ENCODE measurements around the gene GGTLC2.
"Not testable (repeated sequence)": the region's sequence is repeated elsewhere in the genome, so short reads cannot be mapped to it uniquely, and the experiment has no call there.

The GGTLC2 gene

DNA sequence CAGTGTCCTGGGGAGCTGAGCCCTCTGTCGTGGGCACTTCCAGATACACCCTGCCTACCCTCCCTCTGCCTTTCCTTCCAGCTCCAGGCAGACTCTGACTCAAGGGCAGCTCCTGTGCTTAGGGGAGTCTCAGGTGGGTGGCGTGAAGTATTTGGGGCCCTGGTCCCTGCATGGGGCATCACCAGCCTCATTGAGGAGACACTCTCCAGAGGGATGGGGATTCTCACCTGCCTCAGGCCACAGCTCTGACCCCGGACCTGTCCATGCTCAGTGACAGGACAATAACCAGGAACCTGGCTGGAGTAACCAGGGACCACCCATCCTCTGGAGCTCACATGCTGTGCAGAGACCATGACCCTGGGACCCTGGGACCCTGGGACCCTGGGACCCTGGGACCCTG lies 41.2 kb downstream of the GGTLC2 start:
- no peak overlapping the region for H3K4me3 Mint-ChIP-seq
- no peak for ATAC-seq (ENCODE audit: low read depth)
- no peak for DNase-seq (ENCODE audit: low spot score in 2 of 2)
- peaks cover 47% of the 10 kb centered on the region for H3K4me1 Mint-ChIP-seq
- no peaks in the 10 kb centered on the region for H3K36me3 Mint-ChIP-seq
- H3K9me3 Mint-ChIP-seq, result no peaks in the 10 kb centered on the region
- H3K27me3 Mint-ChIP-seq, result no peaks in the 10 kb centered on the region
- H3K27ac Mint-ChIP-seq, result no peak overlapping the region

DNA sequence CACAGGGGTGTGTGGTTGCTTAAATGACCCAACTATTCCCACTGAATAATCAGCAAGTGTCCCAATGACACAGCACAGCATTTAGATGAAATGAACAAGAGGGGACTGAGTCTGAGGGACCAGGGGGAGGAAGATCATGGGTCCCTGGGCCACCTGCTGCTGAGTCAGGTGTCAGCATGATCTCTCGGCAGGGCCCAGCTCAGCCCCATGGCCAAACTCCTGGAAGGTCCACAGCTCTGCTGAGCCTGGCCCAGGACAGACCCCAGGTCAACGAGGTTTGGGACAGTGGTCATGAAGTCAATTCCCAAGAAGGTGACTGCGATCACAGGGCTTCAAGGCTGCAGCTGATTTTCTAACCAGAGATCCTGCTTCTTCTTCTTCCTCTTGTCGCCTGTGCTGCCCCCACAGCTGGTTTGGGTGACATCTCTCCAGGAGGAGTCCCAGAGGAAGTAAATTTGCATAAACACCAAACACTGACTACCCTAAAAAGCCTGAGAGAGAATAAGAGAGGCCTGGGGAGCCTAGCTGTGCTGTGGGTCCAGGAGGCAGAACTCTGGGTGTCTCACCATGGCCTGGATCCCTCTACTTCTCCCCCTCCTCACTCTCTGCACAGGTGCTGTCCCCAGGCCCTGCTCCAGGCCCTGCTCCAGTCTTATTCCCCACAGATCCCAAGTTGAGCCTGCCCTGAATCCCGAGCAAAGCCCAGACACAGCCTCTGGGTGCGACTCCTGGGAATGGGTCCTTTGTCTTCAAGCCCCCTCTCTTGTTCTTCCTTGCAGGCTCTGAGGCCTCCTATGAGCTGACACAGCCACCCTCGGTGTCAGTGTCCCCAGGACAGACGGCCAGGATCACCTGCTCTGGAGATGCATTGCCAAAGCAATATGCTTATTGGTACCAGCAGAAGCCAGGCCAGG lies 42.0 kb downstream of the GGTLC2 start:
- not testable (repeated sequence) for H3K27me3 Mint-ChIP-seq
- peak overlapping the region; percentile 43 for H3K27ac Mint-ChIP-seq

DNA sequence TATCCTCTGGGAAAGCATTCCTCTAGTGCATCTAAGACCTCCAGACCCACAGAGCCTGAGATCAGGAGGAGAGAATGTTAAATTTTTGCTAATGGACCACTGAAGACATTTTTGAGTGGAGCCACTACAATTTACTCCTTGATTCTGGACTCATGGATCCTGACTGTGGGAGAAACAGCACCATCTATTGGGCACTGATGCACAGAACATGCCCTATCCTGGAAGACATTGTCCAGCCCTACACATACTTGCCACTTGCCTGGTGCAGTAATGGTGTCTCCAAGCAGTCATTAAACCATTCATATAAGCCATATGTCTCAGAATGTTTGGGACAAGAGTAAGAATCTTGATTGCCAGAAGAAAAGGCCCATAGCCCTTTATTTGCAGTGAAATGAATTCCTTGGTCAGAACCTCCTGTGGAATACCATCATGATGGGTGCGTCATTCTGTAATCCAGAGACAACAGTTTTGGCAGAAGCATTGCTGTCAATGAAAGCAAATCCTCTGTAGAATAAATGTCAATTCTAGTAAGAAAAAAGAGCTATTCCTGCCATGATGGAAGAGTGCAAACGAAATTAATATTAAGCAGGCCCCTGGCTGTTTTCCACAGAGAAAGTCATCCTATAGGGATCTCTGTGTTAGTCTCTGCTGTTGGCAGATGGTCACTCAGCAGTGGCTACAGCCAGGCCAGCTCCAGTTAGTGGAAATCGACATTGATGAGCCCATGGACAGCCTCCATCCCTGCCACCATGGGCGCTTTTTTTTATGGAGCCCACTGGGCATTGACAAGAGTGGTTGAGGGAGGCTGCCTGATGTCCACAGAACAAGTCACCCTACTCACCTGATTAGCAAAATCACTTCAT lies 43.5 kb downstream of the GGTLC2 start:
- DNase-seq (ENCODE audit: low spot score in 2 of 2) (no peak), ATAC-seq (ENCODE audit: low read depth) (no peak)
- no peaks in the 10 kb centered on the region for H3K9me3 Mint-ChIP-seq
- H3K4me3 Mint-ChIP-seq, result no peak overlapping the region
- H3K36me3 Mint-ChIP-seq, result no peaks in the 10 kb centered on the region
- no peak overlapping the region for H3K27ac Mint-ChIP-seq
- peaks cover 40% of the 10 kb centered on the region for H3K4me1 Mint-ChIP-seq
- no peaks in the 10 kb centered on the region for H3K27me3 Mint-ChIP-seq

More for the DNA sequence above, 42.0 kb downstream of the GGTLC2 start:
- not testable (repeated sequence) for H3K9me3 Mint-ChIP-seq, H3K36me3 Mint-ChIP-seq
- DNase-seq (ENCODE audit: low spot score in 2 of 2) (peak in 1 of 2 donors; percentile 40), ATAC-seq (ENCODE audit: low read depth) (peak; percentile 86)
- Mint-ChIP-seq H3K4me1 (peaks cover 45% of the 10 kb centered on the region), H3K4me3 (peak overlapping the region; percentile 72)

DNA sequence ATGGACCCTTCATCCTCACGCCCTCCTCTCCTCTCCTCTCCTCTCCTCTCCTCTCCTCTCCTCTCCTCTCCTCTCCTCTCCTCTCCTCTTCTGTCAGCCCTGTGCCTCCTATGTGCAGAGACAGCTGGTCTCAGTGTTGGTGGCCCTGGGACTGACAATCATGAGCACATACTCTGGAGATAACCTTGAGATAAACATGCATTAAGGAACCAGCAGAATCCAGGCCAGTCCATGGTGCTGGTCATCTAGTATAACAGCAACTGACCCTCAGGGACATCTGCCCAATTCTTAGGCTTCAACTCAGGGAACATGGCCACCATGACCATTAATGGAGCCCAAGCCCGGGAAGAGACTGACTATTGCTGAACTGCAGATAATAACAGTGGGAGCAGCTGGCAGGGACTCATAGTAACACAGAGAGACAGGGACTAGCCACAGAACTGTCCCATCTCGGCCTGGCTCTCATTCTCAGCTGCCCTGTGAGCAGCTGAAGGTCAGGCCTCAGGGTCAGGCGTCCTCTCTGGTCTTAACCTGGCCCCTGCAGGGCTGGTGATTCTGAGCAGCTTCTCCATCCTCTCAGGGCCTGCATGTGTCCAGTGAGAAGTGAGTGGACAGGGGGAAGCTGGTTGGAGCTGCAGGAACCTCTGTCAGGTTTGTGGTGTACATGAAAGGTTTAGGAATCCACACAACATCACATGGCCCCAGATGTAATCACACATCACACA lies 45.4 kb downstream of the GGTLC2 start:
- Mint-ChIP-seq H3K36me3 (no peaks in the 10 kb centered on the region), H3K4me3 (no peak overlapping the region)

DNA sequence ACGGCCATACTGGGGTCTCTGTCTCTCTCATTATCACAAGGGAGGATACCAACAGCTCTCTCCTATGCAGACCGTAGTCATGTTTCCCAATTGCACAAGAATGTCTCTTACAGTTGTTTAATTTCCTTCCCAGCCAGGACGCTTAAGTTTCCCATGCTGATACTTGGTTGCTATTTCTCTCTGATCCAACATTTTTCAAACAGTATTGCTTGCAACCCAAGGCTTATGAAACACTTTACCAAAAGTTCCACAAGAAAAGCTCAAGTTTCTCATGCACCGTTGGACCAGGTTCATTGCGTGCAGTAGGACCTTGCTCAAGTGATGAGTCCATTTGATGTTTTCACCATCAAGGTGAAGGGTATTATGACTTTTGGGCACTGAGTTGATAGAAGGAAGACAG lies 46.6 kb downstream of the GGTLC2 start:
- DNase-seq (ENCODE audit: low spot score in 2 of 2), result no peak
- Mint-ChIP-seq H3K36me3 (no peaks in the 10 kb centered on the region), H3K27ac (no peak overlapping the region), H3K9me3 (no peaks in the 10 kb centered on the region), H3K27me3 (no peaks in the 10 kb centered on the region), H3K4me3 (no peak overlapping the region), H3K4me1 (peaks cover 40% of the 10 kb centered on the region)
- ATAC-seq (ENCODE audit: low read depth), result no peak

More for the DNA sequence above, 45.4 kb downstream of the GGTLC2 start:
- Mint-ChIP-seq H3K27me3 (no peaks in the 10 kb centered on the region), H3K9me3 (no peaks in the 10 kb centered on the region), H3K4me1 (peaks cover 46% of the 10 kb centered on the region), H3K27ac (no peak overlapping the region)
- ATAC-seq (ENCODE audit: low read depth), result no peak
- no peak for DNase-seq (ENCODE audit: low spot score in 2 of 2)

DNA sequence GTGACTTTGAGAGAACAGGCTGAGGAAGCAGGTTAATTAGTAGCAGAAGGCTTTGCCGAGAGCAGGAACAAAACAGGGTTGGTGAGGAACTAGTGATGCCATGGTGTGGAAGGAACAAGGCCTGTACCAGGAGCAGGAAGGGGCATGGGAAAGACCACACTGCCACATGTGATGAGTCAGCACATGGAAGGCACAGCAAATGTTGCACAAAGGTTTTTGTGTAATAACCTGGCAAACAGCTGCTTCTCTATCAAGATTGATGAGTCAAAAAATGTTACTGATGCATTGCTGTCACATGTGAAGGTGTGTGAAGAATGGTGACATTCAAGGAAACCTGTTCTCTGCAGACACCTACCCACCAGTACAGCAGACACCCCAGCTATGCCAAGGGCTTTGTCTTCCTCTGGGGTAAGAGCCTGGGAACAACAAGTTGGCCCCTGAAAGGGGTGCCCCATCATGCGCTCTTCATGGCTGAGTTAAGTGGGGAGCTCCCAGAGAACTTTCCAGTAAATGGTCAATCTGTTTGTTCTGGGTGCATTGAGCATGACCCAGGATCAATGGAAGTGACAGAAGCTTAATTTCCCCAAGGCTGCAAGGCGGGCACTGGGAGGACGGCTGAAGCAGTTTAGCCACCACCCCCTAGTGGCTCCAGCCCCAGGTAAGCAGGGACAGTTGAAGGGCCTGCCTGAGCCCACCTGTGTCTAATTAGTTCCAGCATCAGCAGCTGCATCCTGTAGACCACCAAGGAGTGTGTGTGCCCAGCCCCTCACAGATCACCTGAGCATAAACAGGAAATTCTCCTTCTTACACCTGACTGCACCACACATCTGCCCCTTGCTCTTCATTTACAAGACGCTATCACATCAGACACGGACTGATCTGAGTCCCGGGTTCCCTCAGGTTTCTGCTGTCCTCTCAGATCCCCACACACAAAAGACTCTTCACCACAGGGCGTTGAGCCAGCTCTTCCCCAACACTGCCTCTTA lies 47.6 kb downstream of the GGTLC2 start:
- DNase-seq (ENCODE audit: low spot score in 2 of 2) (no peak), ATAC-seq (ENCODE audit: low read depth) (peak; percentile 41)
- H3K4me3 Mint-ChIP-seq, result no peak overlapping the region
- H3K36me3 Mint-ChIP-seq, result no peaks in the 10 kb centered on the region
- H3K9me3 Mint-ChIP-seq, result no peaks in the 10 kb centered on the region
- H3K27me3 Mint-ChIP-seq, result no peaks in the 10 kb centered on the region
- no peak overlapping the region for H3K27ac Mint-ChIP-seq
- peaks cover 31% of the 10 kb centered on the region for H3K4me1 Mint-ChIP-seq

DNA sequence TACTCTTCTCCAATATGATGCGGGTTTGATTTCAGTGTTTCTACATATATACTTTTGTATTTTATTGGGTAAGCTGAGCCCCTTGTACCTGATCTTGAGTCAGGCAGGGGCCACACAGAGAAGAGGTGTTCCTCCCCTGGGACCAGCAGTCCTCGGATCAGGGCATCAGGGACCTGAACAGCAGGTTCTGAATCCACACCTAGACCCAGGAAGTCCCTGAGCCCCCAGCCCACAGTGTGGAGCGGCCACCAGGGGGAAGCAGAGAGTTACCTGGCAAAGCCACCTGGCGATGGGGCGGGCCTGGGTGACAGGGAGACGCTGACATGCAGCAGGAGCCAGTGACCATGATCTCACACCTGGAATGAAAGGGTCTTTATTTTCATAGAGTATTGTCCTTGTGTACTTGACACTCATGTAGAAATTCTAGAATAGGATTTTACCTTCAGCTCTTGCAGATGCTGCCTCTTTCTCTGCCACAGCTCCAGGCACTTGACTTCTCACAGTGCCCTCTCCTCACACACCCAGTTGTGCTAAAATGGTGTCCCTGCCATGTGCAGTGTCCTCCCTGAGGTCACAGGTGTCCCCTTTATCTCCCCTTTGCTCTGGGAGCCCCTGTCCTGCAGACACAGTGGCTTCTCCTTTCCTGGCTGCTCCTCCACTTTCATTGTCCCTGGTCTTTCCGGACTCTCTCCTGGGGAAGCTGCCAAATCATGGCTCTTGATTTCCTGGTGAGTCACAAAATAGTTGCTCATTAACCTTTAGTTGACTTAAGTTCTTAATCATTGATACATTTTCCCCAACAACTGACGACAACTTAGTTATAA lies 48.5 kb downstream of the GGTLC2 start:
- Mint-ChIP-seq H3K9me3 (no peaks in the 10 kb centered on the region), H3K27ac (peak overlapping the region; percentile 47), H3K4me3 (no peak overlapping the region), H3K36me3 (no peaks in the 10 kb centered on the region), H3K4me1 (peaks cover 23% of the 10 kb centered on the region), H3K27me3 (no peaks in the 10 kb centered on the region)
- DNase-seq (ENCODE audit: low spot score in 2 of 2) (peak; percentile 56 to 85), ATAC-seq (ENCODE audit: low read depth) (peak; percentile 84)

DNA sequence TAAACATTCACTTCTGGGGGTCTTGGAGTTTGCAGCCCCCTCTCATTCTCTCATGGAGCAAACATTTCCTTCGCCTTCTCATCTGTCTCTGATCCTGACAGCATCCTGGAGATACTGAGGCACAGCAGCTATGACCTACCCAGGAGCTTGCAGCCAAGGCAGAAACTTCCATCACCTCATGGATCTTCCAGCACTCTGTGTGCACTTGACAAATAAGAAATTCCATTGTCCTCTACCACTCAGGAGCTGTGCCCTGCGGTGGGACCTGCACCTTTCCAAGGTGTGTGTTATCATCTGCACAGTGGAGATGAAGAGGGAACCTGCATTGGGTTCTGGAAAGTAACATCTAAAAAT lies 49.1 kb downstream of the GGTLC2 start:
- ATAC-seq (ENCODE audit: low read depth), result no peak
- peaks cover 28% of the 10 kb centered on the region for H3K4me1 Mint-ChIP-seq
- peak overlapping the region; percentile 47 for H3K27ac Mint-ChIP-seq

DNA sequence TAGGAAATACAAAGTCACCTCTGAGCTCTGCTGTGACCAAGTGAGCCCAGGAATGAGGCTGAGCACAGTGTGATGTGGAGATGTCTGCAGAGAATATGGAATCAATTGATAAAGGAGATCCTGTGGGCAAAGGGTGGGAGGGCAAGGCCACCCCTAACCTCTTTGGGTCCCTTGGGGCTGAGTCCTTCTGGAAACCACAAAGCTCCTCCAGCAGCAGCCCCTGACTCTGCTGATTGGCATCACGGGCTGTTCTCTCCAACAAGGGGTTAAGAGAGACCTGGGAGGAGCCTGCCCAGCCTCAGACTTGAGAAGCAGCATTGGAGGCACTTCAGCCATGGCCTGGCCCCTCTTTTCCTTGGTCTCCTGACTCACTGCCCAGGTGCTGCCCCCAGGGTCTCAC lies 49.7 kb downstream of the GGTLC2 start:
- DNase-seq (ENCODE audit: low spot score in 2 of 2) (no peak), ATAC-seq (ENCODE audit: low read depth) (no peak)
- no peak overlapping the region for H3K4me3 Mint-ChIP-seq
- no peaks in the 10 kb centered on the region for H3K36me3 Mint-ChIP-seq
- no peaks in the 10 kb centered on the region for H3K27me3 Mint-ChIP-seq
- no peak overlapping the region for H3K27ac Mint-ChIP-seq
- no peaks in the 10 kb centered on the region for H3K9me3 Mint-ChIP-seq
- H3K4me1 Mint-ChIP-seq, result peaks cover 30% of the 10 kb centered on the region

More for the DNA sequence above, 49.1 kb downstream of the GGTLC2 start:
- no peak for DNase-seq (ENCODE audit: low spot score in 2 of 2)
- Mint-ChIP-seq H3K27me3 (no peaks in the 10 kb centered on the region), H3K9me3 (no peaks in the 10 kb centered on the region), H3K4me3 (no peak overlapping the region), H3K36me3 (no peaks in the 10 kb centered on the region)

DNA sequence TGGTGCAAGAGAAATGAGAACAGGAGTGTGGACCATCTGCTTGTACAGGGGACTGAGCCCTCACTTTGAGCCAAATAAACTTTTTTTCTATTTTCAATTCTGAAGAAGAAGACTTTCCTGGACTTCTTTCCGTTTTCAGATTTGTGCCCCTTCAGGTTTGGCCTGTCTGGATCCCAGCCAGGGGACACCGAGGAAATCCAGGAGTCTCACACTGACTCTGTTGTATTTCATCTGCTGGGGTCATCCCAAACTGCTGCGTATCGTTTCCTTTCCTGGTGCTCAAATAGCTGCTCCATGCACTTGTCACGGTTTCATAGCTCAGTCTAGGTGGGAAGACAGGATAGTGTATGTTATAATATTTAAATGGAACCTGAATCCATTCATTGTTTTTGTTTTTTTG lies 51.7 kb downstream of the GGTLC2 start:
- Mint-ChIP-seq H3K4me1 (peaks cover 30% of the 10 kb centered on the region), H3K27ac (no peak overlapping the region), H3K36me3 (no peaks in the 10 kb centered on the region), H3K27me3 (no peaks in the 10 kb centered on the region), H3K4me3 (no peak overlapping the region), H3K9me3 (no peaks in the 10 kb centered on the region)
- DNase-seq (ENCODE audit: low spot score in 2 of 2) (no peak), ATAC-seq (ENCODE audit: low read depth) (no peak)
